Fibroblast of lung (primary cell): ENCODE data around the gene DNAI2. TPM values are rescaled to one million over a fixed set of nuclear protein-coding genes. Genes with fewer than 3 reads are reported as not detected.

Experiments
- DNase-seq, 2 donors: peaks; one replicate each; pipeline versions ENCODE4 v3.0.0 to v3.0.0-alpha.2; 2010; ENCODE audit warnings: low read depth in 2 of 2
- H2AFZ ChIP-seq: 2 replicates; pipeline ENCODE4 v1.5.1; 2012; ENCODE audit warnings: low read length, control low read depth, inconsistent platforms
- H3K27ac ChIP-seq: 2 replicates; pipeline ENCODE4 v1.5.1; 2011; ENCODE audit warnings: low read length, control low read depth; ENCODE audit not compliant: insufficient read depth
- H3K27me3 ChIP-seq: 2 replicates; pipeline ENCODE4 v1.5.1; 2011; ENCODE audit warnings: mild to moderate bottlenecking, low read length; ENCODE audit not compliant: control insufficient read depth, insufficient read depth
- H3K36me3 ChIP-seq: 2 replicates; pipeline ENCODE4 v1.5.1; 2011; ENCODE audit warnings: low read length; ENCODE audit not compliant: control insufficient read depth, insufficient read depth
- H3K4me1 ChIP-seq: 2 replicates; pipeline ENCODE4 v1.5.1; 2011; ENCODE audit warnings: low read length; ENCODE audit not compliant: control insufficient read depth, insufficient read depth; ENCODE audit errors: extremely low read depth
- H3K4me2 ChIP-seq: 2 replicates; pipeline ENCODE4 v1.5.1; 2011; ENCODE audit warnings: low read length, control low read depth; ENCODE audit not compliant: insufficient read depth; ENCODE audit errors: extremely low read depth
- H3K4me3 ChIP-seq, 4 experiments: fragments of 200-600 bp in 1 of 4; sonication (generic) in 1 of 4; replicated peaks in 1 of 4; 2 replicates each; pipeline ENCODE4 v1.5.1; 2011 to 2016; ENCODE audit warnings: low read length in 4 of 4, low read depth in 3 of 4, mild to moderate bottlenecking in 3 of 4, control low read depth in 2 of 4, inconsistent platforms in 1 of 4, mixed read lengths in 1 of 4; ENCODE audit not compliant: insufficient read depth in 1 of 4; ENCODE audit errors: control extremely low read depth in 1 of 4
- H3K79me2 ChIP-seq: 2 replicates; pipeline ENCODE4 v1.5.1; 2012; ENCODE audit warnings: mild to moderate bottlenecking, low read length, inconsistent platforms; ENCODE audit not compliant: control insufficient read depth, insufficient read depth
- H3K9ac ChIP-seq: 2 replicates; pipeline ENCODE4 v1.5.1; 2011; ENCODE audit warnings: mild to moderate bottlenecking, low read length, control low read depth; ENCODE audit not compliant: insufficient read depth
- H3K9me3 ChIP-seq: 2 replicates; pipeline ENCODE4 v1.5.1; 2012; ENCODE audit warnings: low read depth, low read length; ENCODE audit not compliant: control insufficient read depth, insufficient read depth
- H4K20me1 ChIP-seq: 2 replicates; pipeline ENCODE4 v1.5.1; 2011; ENCODE audit warnings: low read length; ENCODE audit not compliant: control insufficient read depth, insufficient read depth; ENCODE audit errors: extremely low read depth
- EZH2 ChIP-seq: IDR thresholded peaks from 2 replicates; pipeline ENCODE4 v1.5.1; 2012; ENCODE audit warnings: low read length, control low read depth, mild to moderate bottlenecking; ENCODE audit errors: missing control alignments
- polyA plus RNA-seq, 2 donors: library from polyadenylated mRNA; depleted of rRNA in 1 of 2; stranded (reverse) in 1 of 2; unstranded in 1 of 2; fragments of >200 nt; gene quantifications; 2 replicates each; pipeline ENCODE4 v1.2.1, GENCODE V29; 2011 to 2012; ENCODE audit warnings: missing spikeins in 1 of 2
- total RNA-seq: library from RNA; depleted of rRNA; stranded (reverse); fragments of >200 nt; gene quantifications from 2 replicates; pipeline ENCODE4 v1.2.1, GENCODE V29; 2014
- TF ChIP-seq, protein P1 (sequence below), 2 donors: IDR thresholded peaks in 1 of 2; conservative IDR thresholded peaks in 1 of 2; 1 replicate in 1 of 2; 2 replicates in 1 of 2; pipeline ENCODE4 v1.5.1; 2011 to 2012; ENCODE audit warnings: low read length in 2 of 2, control low read depth in 1 of 2, inconsistent platforms in 1 of 2, low read depth in 1 of 2, mild to moderate bottlenecking in 1 of 2

DNAI2 gene
- total and polyA plus RNA-seq, 2 donors (not counting 1 experiment from before 2014, with no cell fraction given), result not detected

DNA sequence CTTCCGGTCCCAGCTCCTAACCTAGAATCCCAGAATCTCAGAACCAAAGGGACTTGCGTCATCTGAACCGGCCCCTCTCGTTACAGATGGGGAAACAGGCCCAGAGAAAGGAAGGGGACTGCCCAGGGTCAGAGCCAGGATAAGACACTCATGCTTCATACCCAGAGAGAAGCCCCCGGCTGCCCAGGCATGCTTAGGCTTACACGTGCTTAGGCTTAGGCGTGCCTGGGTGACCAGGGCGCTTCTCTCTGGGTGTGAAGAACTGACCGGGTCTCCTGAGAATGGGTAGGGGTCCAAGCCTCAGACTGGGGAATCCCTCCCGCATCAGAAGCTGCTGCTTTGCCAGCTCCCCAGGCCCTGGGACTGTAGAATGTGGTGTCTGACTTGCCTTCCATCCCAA is 29.9 kb upstream of the DNAI2 start:
- H4K20me1 ChIP-seq, result no peaks in the 10 kb centered on the region
- H3K27me3 ChIP-seq, result no peaks in the 10 kb centered on the region
- H3K4me2 ChIP-seq, result no peak overlapping the region
- no peaks in the 10 kb centered on the region for H3K9me3 ChIP-seq
- no peak overlapping the region for H3K27ac ChIP-seq
- H2AFZ ChIP-seq, result no peak overlapping the region
- no peaks in the 10 kb centered on the region for H3K36me3 ChIP-seq
- no peak for TF ChIP-seq EZH2
- TF ChIP-seq, protein P1, sequence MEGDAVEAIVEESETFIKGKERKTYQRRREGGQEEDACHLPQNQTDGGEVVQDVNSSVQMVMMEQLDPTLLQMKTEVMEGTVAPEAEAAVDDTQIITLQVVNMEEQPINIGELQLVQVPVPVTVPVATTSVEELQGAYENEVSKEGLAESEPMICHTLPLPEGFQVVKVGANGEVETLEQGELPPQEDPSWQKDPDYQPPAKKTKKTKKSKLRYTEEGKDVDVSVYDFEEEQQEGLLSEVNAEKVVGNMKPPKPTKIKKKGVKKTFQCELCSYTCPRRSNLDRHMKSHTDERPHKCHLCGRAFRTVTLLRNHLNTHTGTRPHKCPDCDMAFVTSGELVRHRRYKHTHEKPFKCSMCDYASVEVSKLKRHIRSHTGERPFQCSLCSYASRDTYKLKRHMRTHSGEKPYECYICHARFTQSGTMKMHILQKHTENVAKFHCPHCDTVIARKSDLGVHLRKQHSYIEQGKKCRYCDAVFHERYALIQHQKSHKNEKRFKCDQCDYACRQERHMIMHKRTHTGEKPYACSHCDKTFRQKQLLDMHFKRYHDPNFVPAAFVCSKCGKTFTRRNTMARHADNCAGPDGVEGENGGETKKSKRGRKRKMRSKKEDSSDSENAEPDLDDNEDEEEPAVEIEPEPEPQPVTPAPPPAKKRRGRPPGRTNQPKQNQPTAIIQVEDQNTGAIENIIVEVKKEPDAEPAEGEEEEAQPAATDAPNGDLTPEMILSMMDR (conservative IDR thresholded peaks at IDR 0.05 in 1 of 2, IDR thresholded peaks at IDR 0.05 in 1 of 2; ENCODE audit: low read depth in 1 of 2, low read length in 2 of 2), result no peak
- no peak overlapping the region for H3K9ac ChIP-seq
- no peaks in the 10 kb centered on the region for H3K4me1 ChIP-seq
- H3K79me2 ChIP-seq, result no peaks in the 10 kb centered on the region
- H3K4me3 ChIP-seq, result no peak overlapping the region
- DNase-seq, result no peak

DNA sequence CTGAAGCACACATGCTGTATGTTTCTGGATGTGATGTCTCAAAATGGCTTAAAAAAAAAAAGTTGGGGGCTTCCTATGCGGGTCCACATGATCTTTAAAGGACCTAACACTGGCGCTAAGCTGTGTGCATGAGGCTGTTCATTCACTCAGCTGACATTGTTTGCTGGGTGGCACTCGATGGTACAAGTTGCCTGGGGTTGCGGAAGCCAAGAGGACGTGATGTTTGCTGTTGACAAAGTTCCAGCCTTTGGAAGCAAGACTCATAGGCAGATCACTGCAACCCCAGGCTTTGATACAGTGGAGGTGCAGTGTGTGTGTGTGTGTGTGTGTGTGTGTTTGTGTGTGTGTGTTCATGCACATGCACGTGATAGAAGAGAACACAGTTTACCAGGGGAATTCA is 29.5 kb upstream of the DNAI2 start:
- TF ChIP-seq, protein P1 (conservative IDR thresholded peaks at IDR 0.05 in 1 of 2, IDR thresholded peaks at IDR 0.05 in 1 of 2; ENCODE audit: low read depth in 1 of 2, low read length in 2 of 2), result no peak
- TF ChIP-seq EZH2, result no peak
- H2AFZ ChIP-seq, result no peak overlapping the region
- no peaks in the 10 kb centered on the region for H3K4me1 ChIP-seq
- H3K27ac ChIP-seq, result no peak overlapping the region
- no peak overlapping the region for H3K9ac ChIP-seq
- DNase-seq, result no peak
- H3K27me3 ChIP-seq, result no peaks in the 10 kb centered on the region
- no peaks in the 10 kb centered on the region for H4K20me1 ChIP-seq
- no peak overlapping the region for H3K4me2 ChIP-seq
- no peaks in the 10 kb centered on the region for H3K9me3 ChIP-seq
- H3K36me3 ChIP-seq, result no peaks in the 10 kb centered on the region
- H3K4me3 ChIP-seq, result no peak overlapping the region
- H3K79me2 ChIP-seq, result no peaks in the 10 kb centered on the region

DNA sequence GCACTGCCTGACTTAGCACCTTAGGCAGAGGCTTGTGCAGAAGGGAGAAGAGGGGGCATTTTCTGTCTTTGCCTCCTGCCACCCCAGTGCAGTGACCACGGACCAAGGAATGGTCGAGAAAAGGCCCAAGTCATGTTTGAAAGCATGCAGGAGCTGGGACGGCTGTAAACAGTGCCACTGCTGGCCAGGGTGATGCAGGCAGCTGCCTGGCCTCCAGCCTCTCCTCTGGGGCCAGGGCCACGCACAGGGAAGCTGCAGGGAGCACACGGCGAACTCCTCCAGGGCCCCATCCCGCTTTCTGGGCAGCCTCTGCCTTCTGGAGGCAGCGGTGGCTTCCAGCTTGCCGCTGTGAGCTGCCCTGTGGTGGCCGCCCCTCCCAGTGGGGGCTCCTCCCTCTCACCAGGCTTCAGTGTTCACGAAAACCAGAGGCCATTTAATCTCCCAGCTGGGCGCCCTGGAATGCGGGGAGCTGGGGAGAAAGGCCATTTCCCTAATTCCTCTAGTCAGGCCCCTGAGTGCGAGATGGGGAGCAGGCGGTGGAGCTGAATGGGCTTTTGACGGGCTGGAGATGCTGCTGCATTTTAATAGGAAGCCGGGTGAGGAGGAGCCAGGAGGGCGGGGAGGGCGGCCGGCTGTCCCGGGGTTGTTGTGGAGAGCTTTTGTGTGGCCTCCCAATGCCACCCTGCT is 28.7 kb upstream of the DNAI2 start:
- Histone ChIP-seq H3K27me3 (no peaks in the 10 kb centered on the region), H3K4me1 (no peaks in the 10 kb centered on the region), H3K4me3 (no peak overlapping the region), H3K79me2 (no peaks in the 10 kb centered on the region), H3K27ac (no peak overlapping the region), H3K9me3 (no peaks in the 10 kb centered on the region), H4K20me1 (no peaks in the 10 kb centered on the region), H3K4me2 (no peak overlapping the region), H3K36me3 (no peaks in the 10 kb centered on the region), H2AFZ (no peak overlapping the region), H3K9ac (no peak overlapping the region)
- TF ChIP-seq, protein P1 (conservative IDR thresholded peaks at IDR 0.05 in 1 of 2, IDR thresholded peaks at IDR 0.05 in 1 of 2; ENCODE audit: low read depth in 1 of 2, low read length in 2 of 2), result no peak
- TF ChIP-seq EZH2, result no peak
- DNase-seq, result no peak
